A549 (cell line): ENCODE data around the gene PLCH2. TPM values are rescaled to one million over a fixed set of nuclear protein-coding genes. Genes with fewer than 3 reads are reported as not detected.

Source experiments
- ATAC-seq, 2 experiments: fragments of 200-7000 bp in 1 of 2; fragments of >200 bp in 1 of 2; cut with Nextera tagmentation in 1 of 2; cut with Tn5 transposase in 1 of 2; 3 replicates each; pipeline versions ENCODE4 v1.8.0 to v1.9.1; 2018 to 2020; ENCODE audit warnings: mild to moderate bottlenecking in 1 of 2, moderate library complexity in 1 of 2
- CTCF ChIA-PET: fragments of 300-600 bp; sonication (Branson Sonifier 250); formaldehyde crosslinking; extraction: SDS; loops from one replicate; lab custom pipeline; 2021; ENCODE audit warnings: antibody characterized with exemption, inconsistent platforms; lab: Yijun Ruan, JAX
- POLR2A ChIA-PET: fragments of 350-600 bp; formaldehyde crosslinking; extraction: SDS; loops from one replicate; lab custom pipeline; 2021; ENCODE audit warnings: antibody characterized with exemption, inconsistent platforms; lab: Yijun Ruan, JAX
- DNase-seq, 2 experiments: peaks; one replicate each; pipeline versions ENCODE4 v3.0.0 to v3.0.0-alpha.2; 2011 to 2016; ENCODE audit warnings: low read depth in 1 of 2, low spot score in 1 of 2
- FAIRE-seq: peaks from 2 replicates; lab custom pipeline; 2011; peaks lifted over from hg19 to GRCh38; lab: Jason Lieb, UNC
- H3K27ac ChIP-seq, 2 experiments: fragments of >200 bp; sonication (Bioruptor Twin); formaldehyde crosslinking; 3 replicates each; pipeline ENCODE4 v1.5.1; 2016 to 2017
- H3K4me1 ChIP-seq: fragments of >200 bp; sonication (Bioruptor Twin); formaldehyde crosslinking; 3 replicates; pipeline ENCODE4 v1.6.1; 2016
- H3K4me2 ChIP-seq: fragments of >200 bp; sonication (Bioruptor Twin); formaldehyde crosslinking; 3 replicates; pipeline ENCODE4 v1.6.1; 2016
- H3K4me3 ChIP-seq: fragments of >200 bp; sonication (Bioruptor Twin); formaldehyde crosslinking; 3 replicates; pipeline ENCODE4 v1.5.1; 2016
- H3K9me3 ChIP-seq: fragments of >200 bp; sonication (Bioruptor Twin); formaldehyde crosslinking; 3 replicates; pipeline ENCODE4 v1.6.1; 2016
- CBX8 ChIP-seq: fragments of 200-600 bp; sonication (generic); IDR thresholded peaks from 2 replicates; pipeline ENCODE4 v1.6.1; 2016
- EHF ChIP-seq: fragments of 250-450 bp; sonication (Bioruptor Pico); IDR thresholded peaks from 2 replicates; pipeline ENCODE4 v1.5.0; 2020; ENCODE audit warnings: mild to moderate bottlenecking
- EP300 ChIP-seq, 2 experiments: fragments of >200 bp; sonication (Bioruptor Twin); formaldehyde crosslinking; IDR thresholded peaks; 2 replicates in 1 of 2; 3 replicates in 1 of 2; pipeline ENCODE4 v1.6.1; 2016 to 2017
- FOSB ChIP-seq: fragments of 250-450 bp; sonication (Bioruptor Pico); IDR thresholded peaks from 2 replicates; pipeline ENCODE4 v1.5.0; 2020; ENCODE audit warnings: mild to moderate bottlenecking, moderate library complexity
- FOSL2 ChIP-seq, 2 experiments: fragments of 450-650 bp in 1 of 2; fragments of >200 bp in 1 of 2; sonication (Bioruptor Twin) in 1 of 2; formaldehyde crosslinking; IDR thresholded peaks; 2 replicates each; pipeline versions ENCODE4 v1.5.0 to v1.6.1; 2016 to 2020; ENCODE audit warnings: mild to moderate bottlenecking in 1 of 2, moderate library complexity in 1 of 2
- HES2 ChIP-seq: fragments of >200 bp; sonication (Bioruptor Twin); formaldehyde crosslinking; IDR thresholded peaks from 2 replicates; pipeline ENCODE4 v1.6.1; 2016
- HEYL ChIP-seq: fragments of 250-450 bp; sonication (Bioruptor Pico); IDR thresholded peaks from 2 replicates; pipeline ENCODE4 v1.8.0; 2021; ENCODE audit warnings: mild to moderate bottlenecking, moderate library complexity
- HOXA7 ChIP-seq: fragments of 250-450 bp; sonication (Bioruptor Pico); IDR thresholded peaks from 2 replicates; pipeline ENCODE4 v1.5.0; 2020; ENCODE audit warnings: mild to moderate bottlenecking, moderate library complexity
- HOXB5 ChIP-seq: fragments of 250-450 bp; sonication (Bioruptor Pico); IDR thresholded peaks from 2 replicates; pipeline ENCODE4 v1.5.0; 2020; ENCODE audit warnings: mild to moderate bottlenecking, moderate library complexity
- JUN ChIP-seq, 2 experiments: fragments of >200 bp; sonication (Bioruptor Twin); formaldehyde crosslinking; IDR thresholded peaks; 2 replicates in 1 of 2; 3 replicates in 1 of 2; pipeline ENCODE4 v1.6.1; 2016 to 2017
- KDM1A ChIP-seq: fragments of 200-600 bp; sonication (generic); IDR thresholded peaks from 2 replicates; pipeline ENCODE4 v1.6.1; 2016; ENCODE audit warnings: low read depth, mild to moderate bottlenecking
- MAX ChIP-seq: IDR thresholded peaks from 2 replicates; pipeline ENCODE4 v1.6.1; 2012
- NPAS2 ChIP-seq: fragments of 250-450 bp; sonication (Bioruptor Pico); IDR thresholded peaks from 2 replicates; pipeline ENCODE4 v1.8.0; 2022; ENCODE audit warnings: mild to moderate bottlenecking, moderate library complexity, borderline replicate concordance
- PBX3 ChIP-seq: IDR thresholded peaks from 2 replicates; pipeline ENCODE4 v1.6.1; 2012
- POLR2A ChIP-seq: IDR thresholded peaks from 2 replicates; pipeline ENCODE4 v1.6.1; 2012; ENCODE audit warnings: mild to moderate bottlenecking, low read length
- RAD21 ChIP-seq, 2 experiments: fragments of >200 bp in 1 of 2; sonication (Bioruptor Twin) in 1 of 2; formaldehyde crosslinking in 1 of 2; IDR thresholded peaks in 1 of 2; conservative IDR thresholded peaks in 1 of 2; 2 replicates in 1 of 2; 3 replicates in 1 of 2; pipeline ENCODE4 v1.6.1; 2012 to 2018; ENCODE audit warnings: inconsistent platforms in 1 of 2
- RCOR1 ChIP-seq: fragments of 150-350 bp; IDR thresholded peaks from 2 replicates; pipeline ENCODE4 v1.6.1; 2014; ENCODE audit warnings: antibody characterized with exemption, low read length, low read depth
- RNF2 ChIP-seq: fragments of 200-600 bp; sonication (generic); IDR thresholded peaks from 2 replicates; pipeline ENCODE4 v1.6.1; 2016; ENCODE audit warnings: low read depth, mild to moderate bottlenecking, antibody characterized with exemption, moderate library complexity, borderline replicate concordance
- SMC3 ChIP-seq: fragments of >200 bp; sonication (Bioruptor Twin); formaldehyde crosslinking; IDR thresholded peaks from 3 replicates; pipeline ENCODE4 v1.6.1; 2018; ENCODE audit warnings: inconsistent platforms
- TFCP2L1 ChIP-seq: fragments of 250-450 bp; sonication (Bioruptor Pico); IDR thresholded peaks from 2 replicates; pipeline ENCODE4 v1.5.0; 2021; ENCODE audit warnings: mild to moderate bottlenecking
- ZC3H11A ChIP-seq: fragments of 450-650 bp; IDR thresholded peaks from 2 replicates; pipeline ENCODE4 v1.6.1; 2014; ENCODE audit warnings: antibody characterized with exemption, mild to moderate bottlenecking
- ZNF302 ChIP-seq: fragments of 250-450 bp; sonication (Bioruptor Pico); IDR thresholded peaks from 2 replicates; pipeline ENCODE4 v1.9.0; 2021; ENCODE audit warnings: inconsistent platforms, mild to moderate bottlenecking, moderate library complexity
- WGBS: methylation state at CpG from one replicate; pipeline ENCODE4 v1.1.6; 2017; ENCODE audit errors: missing lambda C conversion rate; 5-methylcytosine and 5-hydroxymethylcytosine counted together
- polyA plus RNA-seq, 4 experiments: library from polyadenylated mRNA; depleted of rRNA in 3 of 4; stranded (reverse); fragments of >200 nt; fragmentation: RNase III in 1 of 4; extraction: RNeasy Plus Mini Kit Qiagen cat#74134 plus additional on column Dnase treatment in 1 of 4; gene quantifications; 2 replicates in 3 of 4; 3 replicates in 1 of 4; pipeline ENCODE4 v1.2.3, GENCODE V29; 2011 to 2017
- TF ChIP-seq, protein P1 (sequence below): IDR thresholded peaks from 2 replicates; pipeline ENCODE4 v1.6.1; 2012; ENCODE audit warnings: low read depth, borderline replicate concordance
- TF ChIP-seq, protein P2 (sequence below): fragments of 250-450 bp; sonication (Bioruptor Pico); IDR thresholded peaks from 2 replicates; pipeline ENCODE4 v1.5.0; 2020; ENCODE audit warnings: low read depth, mild to moderate bottlenecking, moderate library complexity
- TF ChIP-seq, protein P3 (sequence below): fragments of 250-450 bp; sonication (Bioruptor Pico); IDR thresholded peaks from 2 replicates; pipeline ENCODE4 v1.5.0; 2021; ENCODE audit warnings: mild to moderate bottlenecking, moderate library complexity, borderline replicate concordance

Gene PLCH2
- polyA plus RNA-seq, 2 of the 4 experiments (the other 2 are of a cell fraction) = 0.10 to 0.18 TPM

- TF ChIP-seq ZC3H11A (no peak), FOSL2 (IDR thresholded peaks at IDR 0.05) (no peak), FOSL2 (CRISPR knock-in tag; IDR thresholded peaks at IDR 0.05) (no peak), TFCP2L1 (CRISPR knock-in tag) (no peak), KDM1A (no peak), HOXB5 (CRISPR knock-in tag) (no peak), RNF2 (no peak), POLR2A (no peak), NPAS2 (CRISPR knock-in tag) (no peak), PBX3 (no peak), JUN (IDR thresholded peaks at IDR 0.05) (no peak), MAX (no peak)
- TF ChIP-seq, protein P1, sequence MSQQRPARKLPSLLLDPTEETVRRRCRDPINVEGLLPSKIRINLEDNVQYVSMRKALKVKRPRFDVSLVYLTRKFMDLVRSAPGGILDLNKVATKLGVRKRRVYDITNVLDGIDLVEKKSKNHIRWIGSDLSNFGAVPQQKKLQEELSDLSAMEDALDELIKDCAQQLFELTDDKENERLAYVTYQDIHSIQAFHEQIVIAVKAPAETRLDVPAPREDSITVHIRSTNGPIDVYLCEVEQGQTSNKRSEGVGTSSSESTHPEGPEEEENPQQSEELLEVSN = no peak
- TF ChIP-seq, all 56 proteins: peak for 0
- ATAC-seq (no peak), FAIRE-seq (no peak), DNase-seq (no peak)
- H3K27ac ChIP-seq = no peak overlapping the region
- 83% methylated on average over 2 of the region's 15 CpGs for WGBS
- 0 out of 3 replicates have a peak, but pooled peaks cover under 1% of the 10 kb centered on the region for H3K4me1 ChIP-seq
- H3K4me3 ChIP-seq = no peak overlapping the region
- no peak overlapping the region for H3K4me2 ChIP-seq
- CTCF ChIA-PET = no interaction called here
- no peaks in the 10 kb centered on the region for H3K9me3 ChIP-seq
- POLR2A ChIA-PET = no interaction called here
These were observed 38.1 kb upstream of the PLCH2 start for GRCh38 chr1:2438038-2438437.

DNA sequence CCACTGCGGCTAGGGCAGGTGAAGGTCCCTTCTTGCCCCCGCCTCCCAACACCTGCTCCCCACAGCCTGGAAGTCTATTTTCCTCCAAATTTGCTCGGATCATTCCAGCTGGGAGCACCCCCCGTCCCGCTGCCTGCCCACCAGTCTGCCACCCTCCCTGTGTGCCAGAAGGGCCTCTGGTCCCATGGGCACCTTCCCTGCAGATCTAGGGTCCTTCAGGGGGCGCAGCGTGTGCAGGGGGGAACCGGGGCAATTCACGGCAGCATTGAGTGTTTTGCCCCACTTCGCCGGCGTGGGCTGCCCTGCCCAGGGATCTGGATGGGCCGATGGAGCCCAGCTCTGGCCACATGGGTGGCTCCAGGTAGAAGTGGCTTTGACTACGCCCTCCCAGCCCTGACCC is 37.4 kb upstream of the PLCH2 start:
- DNase-seq = no peak
- CTCF ChIA-PET = no interaction called here
- POLR2A ChIA-PET = no interaction called here
- Histone ChIP-seq H3K9me3 (no peaks in the 10 kb centered on the region), H3K4me1 (0 out of 3 replicates have a peak, but pooled peaks cover 3% of the 10 kb centered on the region), H3K4me3 (no peak overlapping the region), H3K4me2 (no peak overlapping the region), H3K27ac (no peak overlapping the region)
- FAIRE-seq = no peak
- WGBS = 76% methylated on average over 9 of the region's 14 CpGs
- TF ChIP-seq, protein P2, sequence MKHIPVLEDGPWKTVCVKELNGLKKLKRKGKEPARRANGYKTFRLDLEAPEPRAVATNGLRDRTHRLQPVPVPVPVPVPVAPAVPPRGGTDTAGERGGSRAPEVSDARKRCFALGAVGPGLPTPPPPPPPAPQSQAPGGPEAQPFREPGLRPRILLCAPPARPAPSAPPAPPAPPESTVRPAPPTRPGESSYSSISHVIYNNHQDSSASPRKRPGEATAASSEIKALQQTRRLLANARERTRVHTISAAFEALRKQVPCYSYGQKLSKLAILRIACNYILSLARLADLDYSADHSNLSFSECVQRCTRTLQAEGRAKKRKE (CRISPR knock-in tag) = no peak
- TF ChIP-seq SMC3 (no peak), EP300 (IDR thresholded peaks at IDR 0.05) (no peak), RCOR1 (no peak), EHF (CRISPR knock-in tag) (no peak), HOXA7 (CRISPR knock-in tag) (no peak), FOSB (CRISPR knock-in tag) (no peak), NPAS2 (CRISPR knock-in tag) (no peak), MAX (no peak), ZNF302 (CRISPR knock-in tag) (no peak), CBX8 (no peak), HEYL (CRISPR knock-in tag) (no peak), HES2 (no peak), RAD21 (conservative IDR thresholded peaks at IDR 0.05 in 1 of 2, IDR thresholded peaks at IDR 0.05 in 1 of 2) (no peak)
- TF ChIP-seq, protein P3, sequence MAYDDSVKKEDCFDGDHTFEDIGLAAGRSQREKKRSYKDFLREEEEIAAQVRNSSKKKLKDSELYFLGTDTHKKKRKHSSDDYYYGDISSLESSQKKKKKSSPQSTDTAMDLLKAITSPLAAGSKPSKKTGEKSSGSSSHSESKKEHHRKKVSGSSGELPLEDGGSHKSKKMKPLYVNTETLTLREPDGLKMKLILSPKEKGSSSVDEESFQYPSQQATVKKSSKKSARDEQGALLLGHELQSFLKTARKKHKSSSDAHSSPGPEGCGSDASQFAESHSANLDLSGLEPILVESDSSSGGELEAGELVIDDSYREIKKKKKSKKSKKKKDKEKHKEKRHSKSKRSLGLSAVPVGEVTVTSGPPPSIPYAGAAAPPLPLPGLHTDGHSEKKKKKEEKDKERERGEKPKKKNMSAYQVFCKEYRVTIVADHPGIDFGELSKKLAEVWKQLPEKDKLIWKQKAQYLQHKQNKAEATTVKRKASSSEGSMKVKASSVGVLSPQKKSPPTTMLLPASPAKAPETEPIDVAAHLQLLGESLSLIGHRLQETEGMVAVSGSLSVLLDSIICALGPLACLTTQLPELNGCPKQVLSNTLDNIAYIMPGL (CRISPR knock-in tag) = no peak
- no peak for ATAC-seq
